HUES6 (cell line): ENCODE results near the gene ACD.
A peak's percentile ranks its signal among the peaks of the same experiment; 100 is the strongest.

ENCODE experiments used
- H3K27ac ChIP-seq: 2 replicates; pipeline ENCODE4 v1.7.0; 2013; ENCODE audit warnings: low read depth, mild to moderate bottlenecking, low read length, inconsistent platforms
- H3K27me3 ChIP-seq: 2 replicates; pipeline ENCODE4 v1.6.1; 2013; ENCODE audit warnings: low read length; ENCODE audit not compliant: control insufficient read depth, insufficient read depth
- H3K36me3 ChIP-seq: 2 replicates; pipeline ENCODE4 v1.6.1; 2013; ENCODE audit warnings: low read length; ENCODE audit not compliant: control insufficient read depth, insufficient read depth
- H3K4me1 ChIP-seq: 2 replicates; pipeline ENCODE4 v1.6.1; 2013; ENCODE audit warnings: low read length; ENCODE audit not compliant: control insufficient read depth, insufficient read depth
- H3K4me3 ChIP-seq: 2 replicates; pipeline ENCODE4 v1.5.1; 2013; ENCODE audit warnings: low read depth, low read length
- H3K9ac ChIP-seq: one replicate; pipeline ENCODE4 v1.6.1; 2013; ENCODE audit warnings: mild to moderate bottlenecking, low read length
- H3K9me3 ChIP-seq: 2 replicates; pipeline ENCODE4 v1.6.1; 2013; ENCODE audit warnings: low read depth, low read length; ENCODE audit not compliant: control insufficient read depth, insufficient read depth

ACD gene

GRCh38 chr16:67667453-67667816 lies 7.4 kb upstream of the ACD start:
- Histone ChIP-seq H3K9me3 (no peaks in the 10 kb centered on the region), H3K27me3 (peaks cover 7% of the 10 kb centered on the region), H3K36me3 (no peaks in the 10 kb centered on the region), H3K9ac (no peak overlapping the region), H3K4me3 (peak overlapping the region; percentile 76), H3K4me1 (peaks cover 16% of the 10 kb centered on the region), H3K27ac (no peak overlapping the region)

GRCh38 chr16:67666559-67667452 lies 6.7 kb upstream of the ACD start, which contains the start of the genes C16orf86 and ENKD1:
Gene C16orf86, plus strand, starts transcription at chr16:67666814. Its CDS starts 157 bp downstream, at chr16:67666971.
Gene ENKD1, minus strand, starts transcription at chr16:67666750. Its CDS starts 308 bp downstream, at chr16:67666442.
- Histone ChIP-seq H3K27ac (no peak within 1 kb of the TSS), H3K9me3 (no peaks in the 10 kb centered on the region), H3K36me3 (no peaks in the 10 kb centered on the region), H3K4me3 (peak within 1 kb of the TSS; percentile 76), H3K27me3 (peaks cover 13% of the 10 kb centered on the region), H3K9ac (peak within 1 kb of the TSS; percentile 46), H3K4me1 (peaks cover 17% of the 10 kb centered on the region)

DNA sequence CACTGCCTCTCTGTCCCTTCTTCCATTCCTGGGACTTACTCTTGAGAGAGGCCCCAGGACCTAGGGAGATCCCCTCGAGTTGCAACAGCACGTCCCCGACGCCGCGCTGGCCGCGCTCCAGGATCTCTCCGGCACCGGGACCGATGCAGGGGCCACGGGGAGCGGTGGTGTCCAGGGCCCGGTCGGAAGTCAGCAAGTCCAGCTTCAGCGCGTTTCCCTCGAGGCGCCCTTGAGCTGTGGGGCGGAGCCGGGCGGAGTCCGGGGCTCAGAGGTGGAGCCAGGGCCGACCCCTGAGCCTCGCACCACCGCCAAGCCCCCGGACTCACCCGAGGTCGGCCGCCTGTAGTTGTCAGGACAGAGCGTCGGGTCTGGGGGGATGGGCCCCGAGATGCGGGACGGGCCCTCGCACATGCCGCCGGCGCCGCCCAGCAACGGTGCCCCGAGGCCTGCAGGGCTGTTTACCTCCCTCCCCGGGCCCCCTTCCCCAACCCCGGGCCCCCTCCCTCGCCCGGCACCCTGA lies 6.0 kb upstream of the ACD start:
- Histone ChIP-seq H3K36me3 (no peaks in the 10 kb centered on the region), H3K4me3 (peak overlapping the region; percentile 76), H3K27me3 (peaks cover 20% of the 10 kb centered on the region), H3K4me1 (peaks cover 21% of the 10 kb centered on the region), H3K27ac (no peak overlapping the region), H3K9ac (peak overlapping the region; percentile 9), H3K9me3 (no peaks in the 10 kb centered on the region)

GRCh38 chr16:67665598-67665997 lies 5.5 kb upstream of the ACD start:
- peaks cover 21% of the 10 kb centered on the region for H3K4me1 ChIP-seq
- no peak overlapping the region for H3K27ac ChIP-seq
- peak overlapping the region; percentile 76 for H3K4me3 ChIP-seq
- H3K9ac ChIP-seq: peak overlapping the region; percentile 9
- H3K27me3 ChIP-seq: peaks cover 20% of the 10 kb centered on the region
- H3K9me3 ChIP-seq: no peaks in the 10 kb centered on the region
- H3K36me3 ChIP-seq: no peaks in the 10 kb centered on the region

DNA sequence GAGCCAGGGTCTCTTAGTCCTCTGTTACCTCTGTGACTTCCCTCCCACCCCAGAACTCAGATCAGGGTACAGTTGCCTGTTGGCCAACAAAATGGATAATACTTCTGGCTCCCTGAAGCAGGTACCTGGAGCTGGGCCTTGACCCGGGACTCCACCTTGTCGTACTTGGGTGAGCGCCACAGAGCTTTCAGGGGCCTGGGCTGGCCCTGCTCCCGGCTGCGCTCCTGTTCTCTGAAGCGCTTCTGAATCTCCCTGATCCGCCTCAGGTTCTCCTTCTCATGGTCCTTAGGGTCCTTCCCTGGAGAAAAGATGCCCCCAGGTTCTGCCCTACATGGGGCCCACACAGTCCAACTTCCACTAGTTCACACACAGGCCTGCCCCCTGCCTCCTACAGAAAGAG lies 4.8 kb upstream of the ACD start:
- no peaks in the 10 kb centered on the region for H3K36me3 ChIP-seq
- H3K9ac ChIP-seq: no peak overlapping the region
- peaks cover 21% of the 10 kb centered on the region for H3K4me1 ChIP-seq
- H3K4me3 ChIP-seq: no peak overlapping the region
- H3K9me3 ChIP-seq: no peaks in the 10 kb centered on the region
- no peak overlapping the region for H3K27ac ChIP-seq
- H3K27me3 ChIP-seq: peaks cover 20% of the 10 kb centered on the region

- Histone ChIP-seq H3K36me3 (no peaks in the 10 kb centered on the region), H3K9ac (no peak overlapping the region), H3K27me3 (peaks cover 20% of the 10 kb centered on the region), H3K27ac (no peak overlapping the region), H3K4me1 (peaks cover 21% of the 10 kb centered on the region), H3K4me3 (no peak overlapping the region), H3K9me3 (no peaks in the 10 kb centered on the region)
Observed at GRCh38 chr16:67664258-67664657, 4.2 kb upstream of the ACD start.

GRCh38 chr16:67663877-67664222 lies 3.8 kb upstream of the ACD start:
- H3K4me1 ChIP-seq: peaks cover 25% of the 10 kb centered on the region
- H3K27me3 ChIP-seq: peaks cover 20% of the 10 kb centered on the region
- no peaks in the 10 kb centered on the region for H3K36me3 ChIP-seq
- H3K9ac ChIP-seq: no peak overlapping the region
- no peak overlapping the region for H3K27ac ChIP-seq
- no peaks in the 10 kb centered on the region for H3K9me3 ChIP-seq
- no peak overlapping the region for H3K4me3 ChIP-seq

DNA sequence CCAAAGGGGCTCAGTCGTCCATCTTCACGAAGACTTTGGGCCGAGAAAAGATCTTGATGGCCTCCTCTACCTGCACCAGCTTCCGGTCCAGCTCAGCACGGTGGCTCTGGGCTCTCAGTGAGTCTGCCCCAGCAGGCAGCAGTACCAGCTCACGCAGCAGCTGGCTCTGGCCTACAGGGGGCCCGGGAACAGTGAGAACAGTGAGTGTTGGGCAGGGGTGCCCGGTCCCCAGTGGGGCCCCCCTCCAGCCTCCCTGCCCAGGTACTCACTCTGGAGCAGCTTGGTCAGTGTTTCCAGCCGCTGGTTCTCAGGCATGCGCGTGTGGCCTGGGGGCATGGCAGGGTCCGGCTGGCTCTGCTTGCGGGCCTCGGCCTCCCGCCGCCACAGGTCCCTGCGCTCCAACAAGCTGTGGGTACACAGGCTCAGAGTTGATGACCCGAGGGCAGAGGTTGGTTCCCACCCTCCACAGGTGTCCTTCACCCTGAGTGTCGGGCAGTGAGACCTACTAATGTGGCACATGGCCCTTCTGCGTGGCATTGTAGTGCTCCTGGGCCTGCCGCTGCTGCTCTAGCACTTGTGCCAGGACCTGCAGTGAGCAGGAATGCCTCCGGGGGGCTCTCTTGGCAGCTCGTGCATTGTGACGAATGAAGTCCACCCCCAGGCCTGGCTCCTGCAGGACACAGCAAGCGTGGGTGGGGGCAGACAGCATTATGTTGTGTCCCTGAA lies 3.3 kb upstream of the ACD start:
- Histone ChIP-seq H3K4me1 (peaks cover 25% of the 10 kb centered on the region), H3K9me3 (no peaks in the 10 kb centered on the region), H3K9ac (no peak overlapping the region), H3K27me3 (peaks cover 20% of the 10 kb centered on the region), H3K4me3 (no peak overlapping the region), H3K27ac (no peak overlapping the region), H3K36me3 (peaks cover 5% of the 10 kb centered on the region)

GRCh38 chr16:67662653-67663010 lies 2.6 kb upstream of the ACD start:
- H3K36me3 ChIP-seq: peaks cover 12% of the 10 kb centered on the region
- no peak overlapping the region for H3K4me3 ChIP-seq
- no peak overlapping the region for H3K9ac ChIP-seq
- H3K9me3 ChIP-seq: no peaks in the 10 kb centered on the region
- peaks cover 20% of the 10 kb centered on the region for H3K27me3 ChIP-seq
- H3K4me1 ChIP-seq: peaks cover 19% of the 10 kb centered on the region
- no peak overlapping the region for H3K27ac ChIP-seq

- Histone ChIP-seq H3K27ac (no peak overlapping the region), H3K36me3 (peaks cover 17% of the 10 kb centered on the region), H3K27me3 (peaks cover 20% of the 10 kb centered on the region), H3K9ac (no peak overlapping the region), H3K4me1 (peaks cover 15% of the 10 kb centered on the region; the same call in 1 of the 2 replicates), H3K9me3 (no peaks in the 10 kb centered on the region), H3K4me3 (peak overlapping the region; percentile 99)
Observed at GRCh38 chr16:67661886-67662652, 2.0 kb upstream of the ACD start.
